ENCODE measurements around the gene ZNF485. TPM values are rescaled to one million over a fixed set of nuclear protein-coding genes. Genes with fewer than 3 reads are reported as not detected.

ZNF485 gene
- total and polyA plus RNA-seq, 4 donors = 1.5 to 4.4 (median 3.2) TPM

DNA sequence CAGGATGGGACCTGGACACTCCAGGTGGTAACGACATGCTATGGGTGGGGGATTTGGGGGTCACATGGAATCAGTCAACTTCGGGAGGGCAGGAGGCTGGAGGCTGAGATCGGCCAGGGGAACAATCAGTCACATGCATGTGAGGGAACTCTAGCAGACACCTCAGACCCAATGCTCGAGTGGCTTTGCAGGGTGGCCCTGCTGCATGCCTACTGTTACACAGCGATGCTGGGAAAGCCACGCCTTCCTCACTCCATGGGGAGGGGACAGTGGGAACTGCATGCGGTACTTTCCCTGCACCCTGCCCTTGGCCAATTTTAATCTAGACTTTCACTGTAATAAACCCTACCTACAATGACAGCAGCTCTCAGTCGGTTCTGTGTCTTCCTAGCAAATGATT, 49.1 kb downstream of the ZNF485 start:
- Histone ChIP-seq H3K9ac (ENCODE audit: insufficient read depth in 1 of 2, low read length in 2 of 2) (no peak overlapping the region), H3K9me3 (ENCODE audit: control insufficient read depth in 4 of 4, insufficient read depth in 3 of 4, low read length in 3 of 4) (peaks cover 0 to 2% (median 0%) of the 10 kb centered on the region in 4 donors), H3K4me3 (no peak overlapping the region), H3K27ac (ENCODE audit: low read depth in 1 of 2, low read length in 1 of 2) (no peak overlapping the region), H3K27me3 (ENCODE audit: control insufficient read depth in 3 of 3, insufficient read depth in 3 of 3, low read length in 2 of 3) (no peaks in the 10 kb centered on the region), H3K36me3 (ENCODE audit: control insufficient read depth in 4 of 4, insufficient read depth in 4 of 4, low read length in 4 of 4) (no peaks in the 10 kb centered on the region), H3K4me1 (ENCODE audit: control insufficient read depth in 5 of 5, insufficient read depth in 5 of 5, low read length in 5 of 5) (peaks cover 0 to 4% (median 0%) of the 10 kb centered on the region in 5 donors)
- ATAC-seq (ENCODE audit: insufficient read depth, low FRiP score) (no peak), DNase-seq (no peak)
- WGBS, 2 donors = 88% methylated on average over 8 of the region's 8 CpGs
- TF ChIP-seq, protein P1, sequence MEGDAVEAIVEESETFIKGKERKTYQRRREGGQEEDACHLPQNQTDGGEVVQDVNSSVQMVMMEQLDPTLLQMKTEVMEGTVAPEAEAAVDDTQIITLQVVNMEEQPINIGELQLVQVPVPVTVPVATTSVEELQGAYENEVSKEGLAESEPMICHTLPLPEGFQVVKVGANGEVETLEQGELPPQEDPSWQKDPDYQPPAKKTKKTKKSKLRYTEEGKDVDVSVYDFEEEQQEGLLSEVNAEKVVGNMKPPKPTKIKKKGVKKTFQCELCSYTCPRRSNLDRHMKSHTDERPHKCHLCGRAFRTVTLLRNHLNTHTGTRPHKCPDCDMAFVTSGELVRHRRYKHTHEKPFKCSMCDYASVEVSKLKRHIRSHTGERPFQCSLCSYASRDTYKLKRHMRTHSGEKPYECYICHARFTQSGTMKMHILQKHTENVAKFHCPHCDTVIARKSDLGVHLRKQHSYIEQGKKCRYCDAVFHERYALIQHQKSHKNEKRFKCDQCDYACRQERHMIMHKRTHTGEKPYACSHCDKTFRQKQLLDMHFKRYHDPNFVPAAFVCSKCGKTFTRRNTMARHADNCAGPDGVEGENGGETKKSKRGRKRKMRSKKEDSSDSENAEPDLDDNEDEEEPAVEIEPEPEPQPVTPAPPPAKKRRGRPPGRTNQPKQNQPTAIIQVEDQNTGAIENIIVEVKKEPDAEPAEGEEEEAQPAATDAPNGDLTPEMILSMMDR (IDR thresholded peaks at IDR 0.05; ENCODE audit: control extremely low read depth, extremely low read depth) = no peak

DNA sequence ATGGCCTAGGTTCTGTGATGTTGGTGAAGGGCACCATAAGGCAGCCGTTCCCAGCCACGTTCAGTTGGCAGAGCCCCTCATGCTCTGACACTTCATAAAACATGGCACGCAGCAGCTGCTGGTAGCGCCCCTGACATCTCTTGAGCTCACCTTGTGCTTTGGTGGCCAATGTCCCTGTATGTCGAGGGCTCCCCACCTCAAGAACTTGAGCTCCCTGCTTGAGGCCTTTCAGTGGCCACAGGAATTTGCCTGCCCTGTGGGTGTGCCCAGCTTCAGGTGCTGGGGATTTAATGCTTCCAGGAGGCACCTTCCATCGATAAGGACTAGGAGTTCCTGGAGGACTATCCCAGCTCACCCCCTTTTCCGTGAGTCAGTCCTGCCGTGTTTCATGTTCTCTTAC, 52.0 kb downstream of the ZNF485 start:
- H3K4me1 ChIP-seq (ENCODE audit: control insufficient read depth in 5 of 5, insufficient read depth in 5 of 5, low read length in 5 of 5) = peaks cover 0 to 4% (median 0%) of the 10 kb centered on the region in 5 donors
- DNase-seq = no peak
- TF ChIP-seq, protein P1 (IDR thresholded peaks at IDR 0.05; ENCODE audit: control extremely low read depth, extremely low read depth) = no peak
- H3K36me3 ChIP-seq (ENCODE audit: control insufficient read depth in 4 of 4, insufficient read depth in 4 of 4, low read length in 4 of 4) = no peaks in the 10 kb centered on the region
- no peaks in the 10 kb centered on the region for H3K27me3 ChIP-seq (ENCODE audit: control insufficient read depth in 3 of 3, insufficient read depth in 3 of 3, low read length in 2 of 3)
- no peak for ATAC-seq (ENCODE audit: insufficient read depth, low FRiP score)
- WGBS, 2 donors = 70 to 86% methylated on average over 8 of the region's 8 CpGs
- H3K27ac ChIP-seq (ENCODE audit: low read depth in 1 of 2, low read length in 1 of 2) = no peak overlapping the region
- no peak overlapping the region for H3K4me3 ChIP-seq
- no peak overlapping the region for H3K9ac ChIP-seq (ENCODE audit: insufficient read depth in 1 of 2, low read length in 2 of 2)
- peaks cover 0 to 2% (median 0%) of the 10 kb centered on the region in 4 donors for H3K9me3 ChIP-seq (ENCODE audit: control insufficient read depth in 4 of 4, insufficient read depth in 3 of 4, low read length in 3 of 4)

DNA sequence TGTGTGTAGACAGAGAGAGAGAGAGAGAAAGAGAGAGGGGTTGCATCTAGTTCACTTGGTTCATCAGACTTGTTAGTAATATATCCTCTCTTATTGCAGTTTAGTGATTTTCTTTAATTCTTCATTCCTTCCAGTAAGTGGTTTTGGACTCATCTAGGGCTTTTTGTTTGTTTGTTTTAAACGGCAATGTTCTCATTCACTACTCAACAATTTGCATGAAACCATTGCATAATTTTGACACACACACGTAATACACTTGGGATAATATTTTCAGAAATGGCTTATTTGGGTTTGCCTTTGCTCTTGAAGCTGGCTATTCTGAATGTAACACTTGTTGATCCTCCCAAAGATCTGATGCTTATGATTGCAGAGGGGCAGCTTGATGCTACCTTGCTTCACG, 58.8 kb downstream of the ZNF485 start:
- ATAC-seq (ENCODE audit: insufficient read depth, low FRiP score) = no peak
- no peak overlapping the region for H3K27ac ChIP-seq (ENCODE audit: low read depth in 1 of 2, low read length in 1 of 2)

More for the DNA sequence above, 58.8 kb downstream of the ZNF485 start:
- WGBS, 2 donors = 45 to 59% methylated on average over 3 of the region's 3 CpGs
- Histone ChIP-seq H3K9ac (ENCODE audit: insufficient read depth in 1 of 2, low read length in 2 of 2) (no peak overlapping the region), H3K4me1 (ENCODE audit: control insufficient read depth in 5 of 5, insufficient read depth in 5 of 5, low read length in 5 of 5) (peaks cover 0 to 4% (median 0%) of the 10 kb centered on the region in 5 donors), H3K9me3 (ENCODE audit: control insufficient read depth in 4 of 4, insufficient read depth in 3 of 4, low read length in 3 of 4) (no peaks in the 10 kb centered on the region), H3K27me3 (ENCODE audit: control insufficient read depth in 3 of 3, insufficient read depth in 3 of 3, low read length in 2 of 3) (peaks cover 0 to 22% (median 3%) of the 10 kb centered on the region in 3 donors), H3K4me3 (no peak overlapping the region), H3K36me3 (ENCODE audit: control insufficient read depth in 4 of 4, insufficient read depth in 4 of 4, low read length in 4 of 4) (no peaks in the 10 kb centered on the region)
- DNase-seq = no peak
- TF ChIP-seq, protein P1 (IDR thresholded peaks at IDR 0.05; ENCODE audit: control extremely low read depth, extremely low read depth) = no peak

Measured in lung (tissue), 12 donors.